GM23338 (cell line): ENCODE measurements around the gene OXNAD1. TPM values are rescaled to one million over a fixed set of nuclear protein-coding genes. Genes with fewer than 3 reads are reported as not detected.

Experiments
- ATAC-seq: fragments of 200-7000 bp; cut with Tn5 transposase; 3 replicates; pipeline ENCODE4 v1.9.1; 2020
- DNase-seq: peaks from one replicate; pipeline ENCODE4 v3.0.0-alpha.2; 2015; ENCODE audit warnings: low spot score
- H2AFZ ChIP-seq: fragments of 200-600 bp; sonication (generic); 2 replicates; pipeline ENCODE4 v1.8.0; 2016; ENCODE audit warnings: antibody characterized with exemption, mild to moderate bottlenecking, moderate library complexity
- H3F3A ChIP-seq: fragments of 200-600 bp; sonication (generic); replicated peaks from 2 replicates; pipeline ENCODE4 v1.8.0; 2017; ENCODE audit warnings: antibody characterized with exemption, mixed run types, low read depth
- H3K27ac ChIP-seq: fragments of 200-600 bp; sonication (generic); 2 replicates; pipeline ENCODE4 v1.6.1; 2016; ENCODE audit warnings: low read depth
- H3K27me3 ChIP-seq: fragments of 200-600 bp; sonication (generic); 2 replicates; pipeline ENCODE4 v1.8.0; 2016; ENCODE audit warnings: mild to moderate bottlenecking, mixed run types, moderate library complexity; ENCODE audit not compliant: insufficient read depth
- H3K36me3 ChIP-seq: fragments of 200-600 bp; sonication (generic); 2 replicates; pipeline ENCODE4 v1.8.0; 2016; ENCODE audit warnings: mild to moderate bottlenecking; ENCODE audit not compliant: insufficient read depth
- H3K4me1 ChIP-seq: fragments of 200-600 bp; sonication (generic); 2 replicates; pipeline ENCODE4 v1.8.0; 2016; ENCODE audit warnings: mild to moderate bottlenecking, moderate library complexity; ENCODE audit not compliant: insufficient read depth
- H3K4me2 ChIP-seq: fragments of 200-600 bp; sonication (generic); 2 replicates; pipeline ENCODE4 v1.7.1; 2017; ENCODE audit warnings: mixed run types
- H3K4me3 ChIP-seq: fragments of 200-600 bp; sonication (generic); 2 replicates; pipeline ENCODE4 v1.6.1; 2016; ENCODE audit warnings: mixed run types
- H3K79me2 ChIP-seq: fragments of 200-600 bp; sonication (generic); replicated peaks from 2 replicates; pipeline ENCODE4 v1.8.0; 2017; ENCODE audit warnings: mild to moderate bottlenecking; ENCODE audit not compliant: insufficient read depth
- H3K9me2 ChIP-seq: fragments of 200-600 bp; sonication (generic); 2 replicates; pipeline ENCODE4 v1.8.0; 2017; ENCODE audit not compliant: insufficient read depth
- H4K20me1 ChIP-seq: fragments of 200-600 bp; sonication (generic); replicated peaks from 2 replicates; pipeline ENCODE4 v1.8.0; 2017; ENCODE audit warnings: mild to moderate bottlenecking; ENCODE audit not compliant: insufficient read depth
- H3K27ac Mint-ChIP-seq: 2 replicates; pipeline ENCODE4 v1.8.0; 2020; ENCODE audit warnings: inconsistent platforms, mild to moderate bottlenecking, moderate library complexity, mixed read lengths
- H3K27me3 Mint-ChIP-seq: 3 replicates; pipeline ENCODE4 v1.8.0; 2022; ENCODE audit warnings: low read depth, mild to moderate bottlenecking, moderate library complexity, mixed read lengths, inconsistent platforms; ENCODE audit not compliant: insufficient read depth, poor library complexity
- H3K36me3 Mint-ChIP-seq: 3 replicates; pipeline ENCODE4 v1.8.0; 2021; ENCODE audit warnings: low read depth, mild to moderate bottlenecking, inconsistent platforms, moderate library complexity, mixed read lengths
- H3K4me1 Mint-ChIP-seq: 3 replicates; pipeline ENCODE4 v1.8.0; 2020; ENCODE audit warnings: mild to moderate bottlenecking, inconsistent platforms, mixed read lengths
- H3K4me3 Mint-ChIP-seq: 3 replicates; pipeline ENCODE4 v1.8.0; 2021; ENCODE audit warnings: moderate library complexity, mild to moderate bottlenecking, inconsistent platforms, mixed read lengths
- H3K9me3 Mint-ChIP-seq: 3 replicates; pipeline ENCODE4 v1.8.0; 2020; ENCODE audit warnings: moderate library complexity, mild to moderate bottlenecking, inconsistent platforms, mixed read lengths
- CREB1 ChIP-seq: fragments of 250-450 bp; sonication (Bioruptor Pico); IDR thresholded peaks from 2 replicates; pipeline ENCODE4 v1.5.0; 2020; ENCODE audit warnings: low read depth, mild to moderate bottlenecking, moderate library complexity
- ETS1 ChIP-seq: IDR thresholded peaks from 2 replicates; pipeline ENCODE4 v1.6.1; 2016; ENCODE audit warnings: antibody characterized with exemption
- EZH2 ChIP-seq: fragments of 200-600 bp; sonication (generic); IDR thresholded peaks from one replicate; pipeline ENCODE4 v1.8.0; 2017; ENCODE audit warnings: antibody characterized with exemption, mild to moderate bottlenecking, low read depth; ENCODE audit not compliant: unreplicated experiment
- JUNB ChIP-seq: IDR thresholded peaks from one replicate; pipeline ENCODE4 v1.6.1; 2016; ENCODE audit warnings: antibody characterized with exemption; ENCODE audit not compliant: unreplicated experiment
- NANOG ChIP-seq: IDR thresholded peaks from 2 replicates; pipeline ENCODE4 v1.6.1; 2016; ENCODE audit warnings: antibody characterized with exemption, borderline replicate concordance
- POLR2AphosphoS5 ChIP-seq: IDR thresholded peaks from 2 replicates; pipeline ENCODE4 v1.6.1; 2016; ENCODE audit warnings: antibody characterized with exemption, low read depth
- STAT1 ChIP-seq: IDR thresholded peaks from one replicate; pipeline ENCODE4 v1.6.1; 2016; ENCODE audit warnings: antibody characterized with exemption; ENCODE audit not compliant: unreplicated experiment
- ZNF331 ChIP-seq: fragments of 250-450 bp; sonication (Bioruptor Pico); IDR thresholded peaks from 2 replicates; pipeline ENCODE4 v1.5.0; 2020; ENCODE audit warnings: low read depth, mild to moderate bottlenecking, moderate library complexity
- polyA plus RNA-seq: library from polyadenylated mRNA; unstranded; fragments of >200 nt; fragmentation: Nextera tagmentation; extraction: Ambion mirVana; gene quantifications from 2 replicates; pipeline ENCODE4 v1.2.1, GENCODE V29; 2016
- total RNA-seq: library from RNA; depleted of rRNA; stranded (reverse); fragments of >200 nt; shearing (Covaris generic); gene quantifications from 2 replicates; pipeline ENCODE4 v1.2.3, GENCODE V29; 2014
- TF ChIP-seq, protein P1 (sequence below), 2 experiments: fragments of 200-600 bp in 1 of 2; sonication (generic) in 1 of 2; conservative IDR thresholded peaks; 2 replicates each; pipeline versions ENCODE4 v1.5.1 to v1.6.1; 2016 to 2017; ENCODE audit warnings: antibody characterized with exemption in 2 of 2, low read depth in 2 of 2, mild to moderate bottlenecking in 2 of 2, moderate library complexity in 1 of 2
- TF ChIP-seq, protein P2 (sequence below): IDR thresholded peaks from one replicate; pipeline ENCODE4 v1.6.1; 2018; ENCODE audit warnings: antibody characterized with exemption; ENCODE audit not compliant: unreplicated experiment

The OXNAD1 gene
- total and polyA plus RNA-seq, 2 experiments from 2014 or later, result 22.9 to 34.2 TPM

DNA sequence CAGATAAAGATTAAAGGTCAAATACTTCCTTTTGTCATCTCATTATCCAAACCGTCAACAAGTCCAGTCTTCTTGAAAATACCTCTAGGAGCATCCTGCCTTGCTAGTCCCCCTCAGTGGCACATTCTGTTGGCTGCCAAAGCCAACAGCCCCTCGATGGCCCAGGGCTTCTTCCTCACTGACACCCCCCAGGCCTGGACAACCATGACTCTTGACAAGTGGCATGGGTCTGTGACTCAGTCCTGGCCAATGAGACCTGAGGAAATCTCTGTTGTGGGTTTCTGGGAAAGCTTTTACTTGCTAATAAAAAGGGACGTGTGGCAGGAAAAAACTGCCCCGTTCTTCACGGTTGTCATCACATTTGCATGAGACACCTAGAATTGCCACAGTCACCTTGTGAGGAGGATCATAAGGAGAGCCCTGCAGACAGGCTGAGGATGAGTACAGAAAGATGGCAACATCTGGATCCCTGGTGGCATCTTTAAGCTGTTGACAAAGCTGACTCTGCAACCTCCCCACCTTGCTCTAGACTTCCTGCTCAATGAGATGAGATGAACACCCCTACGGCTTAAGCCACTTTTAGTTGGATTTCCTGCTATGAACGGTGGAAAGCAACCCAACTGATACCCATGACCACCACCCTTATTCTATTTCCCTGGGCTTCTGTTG lies 81.5 kb downstream of the OXNAD1 start (continued):
- TF ChIP-seq, protein P1, sequence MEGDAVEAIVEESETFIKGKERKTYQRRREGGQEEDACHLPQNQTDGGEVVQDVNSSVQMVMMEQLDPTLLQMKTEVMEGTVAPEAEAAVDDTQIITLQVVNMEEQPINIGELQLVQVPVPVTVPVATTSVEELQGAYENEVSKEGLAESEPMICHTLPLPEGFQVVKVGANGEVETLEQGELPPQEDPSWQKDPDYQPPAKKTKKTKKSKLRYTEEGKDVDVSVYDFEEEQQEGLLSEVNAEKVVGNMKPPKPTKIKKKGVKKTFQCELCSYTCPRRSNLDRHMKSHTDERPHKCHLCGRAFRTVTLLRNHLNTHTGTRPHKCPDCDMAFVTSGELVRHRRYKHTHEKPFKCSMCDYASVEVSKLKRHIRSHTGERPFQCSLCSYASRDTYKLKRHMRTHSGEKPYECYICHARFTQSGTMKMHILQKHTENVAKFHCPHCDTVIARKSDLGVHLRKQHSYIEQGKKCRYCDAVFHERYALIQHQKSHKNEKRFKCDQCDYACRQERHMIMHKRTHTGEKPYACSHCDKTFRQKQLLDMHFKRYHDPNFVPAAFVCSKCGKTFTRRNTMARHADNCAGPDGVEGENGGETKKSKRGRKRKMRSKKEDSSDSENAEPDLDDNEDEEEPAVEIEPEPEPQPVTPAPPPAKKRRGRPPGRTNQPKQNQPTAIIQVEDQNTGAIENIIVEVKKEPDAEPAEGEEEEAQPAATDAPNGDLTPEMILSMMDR (conservative IDR thresholded peaks at IDR 0.05; ENCODE audit: low read depth in 2 of 2), result no peak
- no peak for TF ChIP-seq JUNB
- no peak for TF ChIP-seq POLR2AphosphoS5
- no peak for TF ChIP-seq EZH2
- no peak for TF ChIP-seq NANOG
- TF ChIP-seq, protein P2, sequence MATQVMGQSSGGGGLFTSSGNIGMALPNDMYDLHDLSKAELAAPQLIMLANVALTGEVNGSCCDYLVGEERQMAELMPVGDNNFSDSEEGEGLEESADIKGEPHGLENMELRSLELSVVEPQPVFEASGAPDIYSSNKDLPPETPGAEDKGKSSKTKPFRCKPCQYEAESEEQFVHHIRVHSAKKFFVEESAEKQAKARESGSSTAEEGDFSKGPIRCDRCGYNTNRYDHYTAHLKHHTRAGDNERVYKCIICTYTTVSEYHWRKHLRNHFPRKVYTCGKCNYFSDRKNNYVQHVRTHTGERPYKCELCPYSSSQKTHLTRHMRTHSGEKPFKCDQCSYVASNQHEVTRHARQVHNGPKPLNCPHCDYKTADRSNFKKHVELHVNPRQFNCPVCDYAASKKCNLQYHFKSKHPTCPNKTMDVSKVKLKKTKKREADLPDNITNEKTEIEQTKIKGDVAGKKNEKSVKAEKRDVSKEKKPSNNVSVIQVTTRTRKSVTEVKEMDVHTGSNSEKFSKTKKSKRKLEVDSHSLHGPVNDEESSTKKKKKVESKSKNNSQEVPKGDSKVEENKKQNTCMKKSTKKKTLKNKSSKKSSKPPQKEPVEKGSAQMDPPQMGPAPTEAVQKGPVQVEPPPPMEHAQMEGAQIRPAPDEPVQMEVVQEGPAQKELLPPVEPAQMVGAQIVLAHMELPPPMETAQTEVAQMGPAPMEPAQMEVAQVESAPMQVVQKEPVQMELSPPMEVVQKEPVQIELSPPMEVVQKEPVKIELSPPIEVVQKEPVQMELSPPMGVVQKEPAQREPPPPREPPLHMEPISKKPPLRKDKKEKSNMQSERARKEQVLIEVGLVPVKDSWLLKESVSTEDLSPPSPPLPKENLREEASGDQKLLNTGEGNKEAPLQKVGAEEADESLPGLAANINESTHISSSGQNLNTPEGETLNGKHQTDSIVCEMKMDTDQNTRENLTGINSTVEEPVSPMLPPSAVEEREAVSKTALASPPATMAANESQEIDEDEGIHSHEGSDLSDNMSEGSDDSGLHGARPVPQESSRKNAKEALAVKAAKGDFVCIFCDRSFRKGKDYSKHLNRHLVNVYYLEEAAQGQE, result no peak
- no peak for TF ChIP-seq ETS1
- TF ChIP-seq ZNF331 (CRISPR knock-in tag), result no peak
- no peak for TF ChIP-seq STAT1
- TF ChIP-seq CREB1, result no peak

DNA sequence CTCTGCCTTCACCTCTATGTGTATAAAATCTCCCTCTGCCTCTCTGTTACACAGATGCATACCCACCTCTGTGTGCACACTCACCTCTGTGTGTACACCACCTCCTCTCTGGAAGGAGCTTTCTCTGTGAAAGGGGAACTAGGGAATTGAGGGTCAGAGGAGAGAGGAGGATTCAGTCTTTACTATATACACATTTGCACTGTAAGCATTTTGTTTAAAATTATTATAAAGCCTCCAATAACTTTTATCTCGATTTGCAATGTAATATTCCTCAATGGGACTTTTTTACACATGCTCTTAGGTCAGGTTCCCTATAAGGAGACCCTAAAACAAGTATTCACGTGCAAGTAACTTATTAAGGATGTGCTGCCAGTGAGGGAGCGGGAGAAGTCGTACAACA lies 82.5 kb downstream of the OXNAD1 start:
- Mint-ChIP-seq H3K4me3 (no peak overlapping the region), H3K36me3 (peaks cover 23% of the 10 kb centered on the region), H3K27me3 (peaks cover 2% of the 10 kb centered on the region), H3K9me3 (no peaks in the 10 kb centered on the region), H3K4me1 (peaks cover 37% of the 10 kb centered on the region), H3K27ac (no peak overlapping the region)
- no peak overlapping the region for H3K27ac ChIP-seq
- no peak overlapping the region for H2AFZ ChIP-seq
- H3K27me3 ChIP-seq, result no peaks in the 10 kb centered on the region
- H3K79me2 ChIP-seq, result no peaks in the 10 kb centered on the region
- no peaks in the 10 kb centered on the region for H3F3A ChIP-seq
- no peaks in the 10 kb centered on the region for H4K20me1 ChIP-seq
- H3K36me3 ChIP-seq, result no peaks in the 10 kb centered on the region
- no peak overlapping the region for H3K4me2 ChIP-seq
- no peak for ATAC-seq
- DNase-seq, result no peak
- no peak overlapping the region for H3K4me3 ChIP-seq
- peaks cover 13% of the 10 kb centered on the region; the same call in 1 of the 2 replicates for H3K9me2 ChIP-seq
- peaks cover 24% of the 10 kb centered on the region for H3K4me1 ChIP-seq
- no peak for TF ChIP-seq POLR2AphosphoS5
- no peak for TF ChIP-seq JUNB
- TF ChIP-seq, protein P2, result no peak
- TF ChIP-seq CREB1, result no peak
- TF ChIP-seq EZH2, result no peak
- TF ChIP-seq ETS1, result no peak
